GM21723 (cell line): ENCODE measurements around the gene SCARB1.

Experiments
- ATAC-seq: cut with Tn5 transposase; IDR thresholded peaks from one replicate; pipeline ENCODE4 v1.9.1; 2021; ENCODE audit warnings: mild to moderate bottlenecking, moderate library complexity; ENCODE audit not compliant: unreplicated experiment

The SCARB1 gene

DNA sequence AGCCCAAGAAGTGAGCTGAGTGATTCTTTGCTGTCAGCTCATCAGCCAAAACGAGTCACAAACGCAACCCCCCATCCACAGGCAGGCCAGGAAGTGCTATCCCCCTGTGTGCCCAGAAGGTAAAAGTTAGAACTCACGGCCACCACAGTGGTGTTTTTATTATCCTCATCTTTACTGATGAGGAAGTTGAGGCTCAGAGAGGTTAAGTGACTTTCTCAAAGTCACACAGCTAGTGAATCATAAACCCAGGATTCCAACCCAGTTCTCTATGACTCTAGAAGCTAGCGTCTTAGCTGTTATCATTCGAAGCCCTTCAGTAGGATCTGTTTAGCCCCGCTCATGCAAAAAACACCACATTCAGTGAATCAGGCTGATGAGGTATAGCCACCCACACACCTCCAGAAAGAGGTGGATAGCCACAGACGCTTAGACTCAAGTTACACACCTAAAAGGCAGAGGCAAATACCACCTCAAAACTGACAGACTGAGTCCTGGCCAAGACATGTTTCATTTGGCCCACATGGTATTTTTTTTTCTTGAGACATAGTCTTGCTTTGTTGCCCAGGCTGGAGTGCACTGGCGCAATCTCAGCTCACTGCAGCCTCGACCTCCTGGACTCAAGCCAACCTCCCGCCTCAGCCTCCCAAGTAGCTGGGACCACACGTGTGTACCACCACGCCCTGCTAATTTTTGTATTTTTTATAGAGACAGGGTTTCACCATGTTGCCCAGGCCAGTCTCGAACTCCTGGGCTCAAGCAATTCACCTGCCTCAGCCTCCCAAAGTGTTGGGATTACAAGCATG lies 100.7 kb downstream of the SCARB1 start:
- no peak for ATAC-seq

DNA sequence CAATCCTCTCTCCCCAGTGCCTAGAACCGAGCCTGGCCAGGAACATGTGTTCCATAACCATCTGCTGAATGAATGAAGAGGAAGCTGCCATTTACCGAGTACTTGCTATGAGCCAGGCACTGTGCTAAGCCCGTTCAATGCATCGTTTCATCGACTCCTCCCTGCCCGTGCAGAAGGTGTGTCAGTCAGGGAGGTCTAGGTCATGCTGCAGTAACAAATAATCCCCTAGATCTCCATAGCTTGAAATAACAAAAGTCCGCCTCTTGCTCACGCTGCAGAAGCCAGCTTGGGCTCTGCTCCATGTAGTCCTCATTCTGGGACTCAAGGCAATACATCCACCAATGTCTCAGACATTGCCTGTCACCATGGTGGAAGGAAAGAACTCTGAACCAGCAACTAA lies 101.3 kb downstream of the SCARB1 start:
- ATAC-seq, result no peak

DNA sequence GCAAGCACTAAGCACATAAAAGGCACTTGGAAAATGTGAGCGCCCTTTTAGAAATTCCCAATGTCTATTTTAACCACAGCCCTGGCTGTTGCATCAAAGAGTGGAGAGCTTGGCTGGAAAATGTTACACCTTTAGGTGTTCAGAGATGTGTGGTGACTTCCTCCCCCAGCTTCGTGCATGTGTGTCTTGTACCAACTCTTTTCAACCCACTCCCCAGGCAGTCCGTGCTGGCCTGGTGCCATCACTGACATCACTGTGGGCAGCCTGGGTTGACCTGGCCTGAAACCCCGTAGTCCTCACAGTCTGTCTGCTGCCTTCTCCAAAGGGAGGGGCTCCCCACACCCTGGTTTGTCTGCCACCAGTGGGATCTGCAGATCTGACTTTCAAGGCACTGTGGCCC lies 101.8 kb downstream of the SCARB1 start:
- ATAC-seq, result no peak

- ATAC-seq, result no peak
These were observed 102.6 kb downstream of the SCARB1 start for GRCh38 chr12:124761056-124761455.

DNA sequence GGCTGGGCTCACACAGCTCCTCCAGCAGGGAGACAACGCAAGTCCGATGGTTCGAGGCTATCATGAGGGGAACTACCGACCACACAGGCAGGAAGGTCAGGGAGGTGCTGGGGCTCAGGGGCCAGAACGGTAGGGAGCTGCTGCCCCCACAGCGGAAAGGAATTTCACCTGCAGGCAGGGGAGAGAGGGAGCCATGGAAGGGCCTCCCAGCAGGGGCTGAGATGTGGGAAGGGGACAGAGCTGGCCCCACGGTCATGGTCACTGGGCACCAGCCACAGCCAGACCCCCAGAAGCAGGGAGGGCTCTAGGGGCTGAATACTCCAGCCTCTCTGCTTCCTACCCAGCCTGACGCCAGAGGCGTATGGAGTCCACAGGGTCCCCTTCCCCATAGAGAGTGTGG lies 103.1 kb downstream of the SCARB1 start:
- ATAC-seq, result no peak

DNA sequence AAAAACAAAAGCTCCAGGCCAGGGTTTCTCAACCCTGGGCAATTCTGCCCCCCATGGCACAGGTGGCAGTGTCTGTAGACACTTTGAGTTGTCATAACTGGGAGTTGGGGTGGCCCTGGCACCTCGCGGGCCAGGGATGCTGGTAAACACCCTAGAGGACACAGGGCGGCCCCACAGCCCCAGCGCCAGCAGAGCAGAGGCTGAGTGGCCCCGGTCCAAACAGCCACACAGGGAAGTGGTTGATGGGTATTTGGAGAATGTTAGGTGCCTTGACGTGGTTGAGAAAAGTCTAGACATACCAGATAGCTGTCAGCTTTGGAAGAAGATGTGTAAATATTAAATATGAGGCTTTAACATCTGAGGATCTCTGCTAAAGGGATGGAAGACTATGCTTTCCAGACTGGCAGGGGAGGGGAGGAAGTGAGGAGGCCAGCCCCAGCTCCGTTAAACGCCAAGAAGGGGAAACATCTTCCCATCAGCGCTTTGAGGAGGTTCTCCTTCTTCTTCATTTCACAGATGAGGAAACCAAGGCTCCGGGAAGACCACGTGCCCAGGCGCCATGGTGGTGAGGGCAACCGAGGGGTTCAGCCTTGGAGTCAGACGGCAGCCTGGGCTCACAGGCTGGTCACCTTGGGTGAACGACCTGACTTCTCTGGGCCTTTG lies 103.7 kb downstream of the SCARB1 start:
- ATAC-seq, result no peak

DNA sequence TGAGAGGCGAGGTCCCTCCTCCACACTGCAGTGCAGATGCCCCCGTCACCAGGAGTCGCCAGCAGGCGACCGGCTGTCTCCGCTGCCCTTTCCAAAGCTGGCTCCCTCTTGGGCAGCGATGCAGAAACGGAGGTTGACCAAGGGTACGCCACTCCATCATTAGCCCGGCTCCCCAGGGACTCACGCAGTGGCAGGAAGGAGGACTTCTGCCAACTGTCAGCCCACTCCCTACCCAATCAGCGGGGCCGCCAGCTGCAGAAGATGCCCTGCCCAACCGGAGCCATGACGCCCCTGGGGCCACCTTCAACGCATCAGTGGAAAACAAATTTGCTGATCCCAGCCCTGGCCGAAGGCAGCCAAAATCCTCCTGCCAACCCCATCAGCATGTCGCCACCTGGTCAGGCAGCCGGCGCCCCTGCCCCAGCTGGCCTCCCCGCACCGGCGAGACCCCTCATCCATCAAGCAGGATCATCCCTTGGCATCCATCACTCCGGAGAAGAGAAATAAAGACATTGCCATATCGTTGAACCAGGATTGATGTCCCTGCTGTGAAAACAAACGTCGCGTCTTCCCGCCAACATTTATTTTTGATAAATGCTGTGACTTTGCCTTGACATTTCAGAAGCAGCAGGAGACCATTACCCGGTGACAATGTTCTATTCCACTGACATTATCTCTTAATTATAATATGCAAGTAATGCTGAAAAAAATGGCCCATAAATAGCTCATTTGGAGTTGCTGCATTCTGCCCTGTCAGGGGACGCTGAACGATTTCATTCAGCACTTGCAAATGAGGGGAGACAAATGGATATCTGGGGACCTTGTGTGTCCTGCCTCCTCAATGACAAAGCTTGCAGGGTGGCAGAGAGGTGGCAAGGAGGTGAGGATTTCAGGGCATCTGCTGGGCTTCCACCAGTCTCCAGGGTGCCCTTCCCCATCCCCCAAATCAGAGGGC lies 105.1 kb downstream of the SCARB1 start:
- no peak for ATAC-seq

GRCh38 chr12:124757329-124757728 lies 106.3 kb downstream of the SCARB1 start:
- ATAC-seq, result no peak

- no peak for ATAC-seq
These were observed 106.9 kb downstream of the SCARB1 start for GRCh38 chr12:124756760-124757159.

DNA sequence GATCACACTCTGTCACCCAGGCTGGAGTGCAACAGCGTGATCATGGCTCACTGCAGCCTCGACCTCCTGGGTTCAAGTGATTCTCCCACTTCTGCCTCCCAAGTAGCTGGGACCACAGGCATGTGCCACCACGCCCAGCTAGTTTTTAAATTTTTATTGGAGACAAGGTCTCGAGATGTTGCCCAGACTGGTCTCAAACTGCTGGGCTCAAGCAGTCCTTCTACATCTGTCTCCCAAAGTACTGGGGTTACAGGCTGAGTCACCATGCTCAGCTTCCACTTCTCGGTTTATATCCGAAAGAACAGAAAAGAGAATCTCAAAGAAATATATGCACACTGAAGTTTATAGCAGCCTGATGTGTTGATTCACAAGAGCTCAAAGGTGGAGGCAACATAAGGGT lies 107.5 kb downstream of the SCARB1 start:
- ATAC-seq, result no peak

DNA sequence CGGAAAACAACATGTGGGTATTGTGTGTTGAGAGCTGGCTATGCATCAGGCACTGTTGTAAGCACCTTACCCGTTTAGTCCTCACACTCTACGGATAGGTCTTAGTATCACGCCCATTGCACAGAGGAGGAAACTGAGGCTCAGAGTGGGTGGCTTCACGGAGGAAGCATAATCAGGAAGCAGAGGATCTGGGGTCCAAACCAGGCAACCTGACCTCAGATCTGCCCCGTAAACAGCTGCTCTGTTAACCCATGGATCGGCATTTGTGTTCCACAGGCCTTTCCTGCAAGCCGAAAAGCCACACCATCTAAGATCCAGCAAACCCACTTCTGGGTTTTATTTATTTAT lies 107.9 kb downstream of the SCARB1 start:
- no peak for ATAC-seq

GRCh38 chr12:124754949-124755800 lies 108.5 kb downstream of the SCARB1 start:
- ATAC-seq, result no peak

DNA sequence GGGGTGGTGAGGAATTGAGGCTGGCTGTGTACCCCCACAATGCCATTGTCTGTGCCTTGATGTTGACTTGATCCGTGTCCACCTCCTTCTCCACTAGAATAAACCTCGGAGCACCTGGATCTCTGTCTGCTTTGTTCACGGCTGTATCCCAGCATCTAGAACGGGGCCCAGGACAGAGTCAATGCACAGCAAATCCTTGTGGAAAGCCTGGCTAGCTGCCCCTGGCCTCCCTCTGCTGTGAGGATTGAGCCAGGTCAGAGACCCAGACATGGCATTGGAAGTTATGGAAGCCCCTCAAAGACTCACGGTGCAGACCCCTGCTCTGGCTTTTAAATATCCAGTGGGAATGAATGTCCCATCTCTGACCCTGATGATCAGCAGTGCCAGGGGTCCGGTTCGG lies 109.2 kb downstream of the SCARB1 start:
- no peak for ATAC-seq

- ATAC-seq, result no peak
These were observed 109.7 kb downstream of the SCARB1 start for GRCh38 chr12:124753993-124754392.

DNA sequence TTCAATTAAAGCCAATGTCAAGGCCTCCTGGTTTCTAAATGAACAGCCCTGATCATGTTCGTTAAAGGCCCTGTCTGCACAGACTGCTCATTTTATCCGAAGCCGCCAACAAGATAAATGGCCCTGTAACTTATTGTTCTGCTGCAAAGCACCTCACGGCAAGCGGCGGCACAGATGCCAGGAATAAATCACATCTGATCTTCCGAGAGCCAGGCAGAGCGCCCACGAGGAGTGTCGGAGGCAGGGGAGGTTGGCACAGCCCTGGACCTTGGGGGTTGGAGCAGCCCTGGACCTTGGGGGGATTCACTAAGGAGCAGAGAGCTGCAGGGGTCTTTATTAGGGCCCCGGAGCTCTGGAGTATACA lies 110.5 kb downstream of the SCARB1 start:
- no peak for ATAC-seq

DNA sequence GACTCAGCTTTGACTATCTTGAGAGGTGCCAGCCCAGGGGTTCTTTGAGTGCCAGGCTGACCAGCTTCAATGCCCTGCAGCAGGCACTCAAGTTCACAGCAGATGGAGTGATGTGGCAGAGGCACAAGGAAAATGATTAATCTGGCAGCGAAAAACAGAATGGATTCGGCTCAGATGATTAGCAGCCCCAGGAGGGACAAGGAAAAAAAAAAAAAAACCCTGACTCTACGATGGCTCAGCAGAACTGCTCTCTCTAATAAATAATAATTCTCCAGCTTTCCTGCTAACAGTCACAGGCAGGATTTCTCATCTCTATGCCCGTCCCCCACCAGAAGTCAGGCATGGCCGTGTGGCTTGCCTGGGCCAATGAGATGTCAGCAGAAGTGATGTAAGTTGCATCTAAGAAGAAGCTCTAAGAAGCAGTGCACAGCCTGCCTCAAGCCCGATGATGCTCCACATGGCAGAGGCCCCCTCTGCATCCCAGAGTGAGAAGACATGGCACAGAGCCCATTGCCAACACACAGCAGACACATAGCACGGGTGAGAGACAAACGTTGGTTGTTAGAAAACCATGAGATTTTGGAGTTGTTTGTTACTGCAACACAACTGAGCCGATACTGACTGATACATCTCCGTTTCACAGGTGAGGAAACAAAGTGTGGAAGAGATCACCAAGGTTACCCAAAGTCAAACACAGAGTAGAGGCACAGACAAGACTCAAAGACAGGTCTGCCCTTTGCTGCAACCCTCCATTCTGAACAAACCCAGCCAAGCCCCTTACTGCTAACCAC lies 111.0 kb downstream of the SCARB1 start:
- ATAC-seq, result no peak

GRCh38 chr12:124751654-124752355 lies 111.9 kb downstream of the SCARB1 start:
- ATAC-seq, result no peak

- ATAC-seq, result no peak
These were observed 112.7 kb downstream of the SCARB1 start for GRCh38 chr12:124750787-124751471.
